Measurements from ENCODE around the gene RPS19. TPM values are rescaled to one million over a fixed set of nuclear protein-coding genes. Genes with fewer than 3 reads are reported as not detected.

RPS19 gene
- total and polyA plus RNA-seq, 10 of the 15 experiments (the other 5 are each of a cell fraction or from before 2014, with no cell fraction given): 2,615 to 5,578 (median 4,127) TPM

GRCh38 chr19:41876847-41877832 lies 17.1 kb downstream of the RPS19 start, which contains the start of gene CD79A (continued):
- TF ChIP-seq RELB (IDR thresholded peaks at IDR 0.05; ENCODE audit: low read depth) (peak; percentile 85), PAX8 (IDR thresholded peaks at IDR 0.05) (no peak), BHLHE40 (IDR thresholded peaks at IDR 0.05; ENCODE audit: borderline replicate concordance in 1 of 2, low read depth in 2 of 2, low read length in 1 of 2) (peak; percentile 79 to 89), NR2C1 (IDR thresholded peaks at IDR 0.05) (no peak), ZBTB11 (CRISPR knock-in tag; IDR thresholded peaks at IDR 0.05) (no peak), FOXM1 (IDR thresholded peaks at IDR 0.05; ENCODE audit: low read depth, low read length) (peak; percentile 76; the same call in 1 of the 2 replicates), HDAC6 (IDR thresholded peaks at IDR 0.05; ENCODE audit: unreplicated experiment) (no peak), POLR2AphosphoS5 (IDR thresholded peaks at IDR 0.05; ENCODE audit: low read length) (peak; percentile 65), LARP7 (IDR thresholded peaks at IDR 0.05) (peak; percentile 29; the same call in 1 of the 2 replicates), TBL1XR1 (IDR thresholded peaks at IDR 0.05; ENCODE audit: low read depth, low read length) (peak; percentile 87), SKIL (IDR thresholded peaks at IDR 0.05; ENCODE audit: low read depth, poor library complexity, severe bottlenecking) (peak; percentile 60), ELK1 (IDR thresholded peaks at IDR 0.05; ENCODE audit: low read depth, low read length) (no peak), EZH2 (IDR thresholded peaks at IDR 0.05; ENCODE audit: borderline replicate concordance, control insufficient read depth, low read depth, low read length) (no peak), ZBTB4 (CRISPR knock-in tag; IDR thresholded peaks at IDR 0.05) (no peak), HCFC1 (IDR thresholded peaks at IDR 0.05; ENCODE audit: low read length) (no peak), MYB (IDR thresholded peaks at IDR 0.05; ENCODE audit: borderline replicate concordance, low read depth, low read length) (peak; percentile 72)

All from GM12878 (cell line).